ENCODE results near the gene DYNLT4. TPM values are rescaled to one million over a fixed set of nuclear protein-coding genes. Genes with fewer than 3 reads are reported as not detected.
"Not testable (repeated sequence)": the region's sequence is repeated elsewhere in the genome, so short reads cannot be mapped to it uniquely, and the experiment has no call there.

The DYNLT4 gene
- total and polyA plus RNA-seq, 4 donors = 0.29 to 0.50 TPM; not detected in 2

DNA sequence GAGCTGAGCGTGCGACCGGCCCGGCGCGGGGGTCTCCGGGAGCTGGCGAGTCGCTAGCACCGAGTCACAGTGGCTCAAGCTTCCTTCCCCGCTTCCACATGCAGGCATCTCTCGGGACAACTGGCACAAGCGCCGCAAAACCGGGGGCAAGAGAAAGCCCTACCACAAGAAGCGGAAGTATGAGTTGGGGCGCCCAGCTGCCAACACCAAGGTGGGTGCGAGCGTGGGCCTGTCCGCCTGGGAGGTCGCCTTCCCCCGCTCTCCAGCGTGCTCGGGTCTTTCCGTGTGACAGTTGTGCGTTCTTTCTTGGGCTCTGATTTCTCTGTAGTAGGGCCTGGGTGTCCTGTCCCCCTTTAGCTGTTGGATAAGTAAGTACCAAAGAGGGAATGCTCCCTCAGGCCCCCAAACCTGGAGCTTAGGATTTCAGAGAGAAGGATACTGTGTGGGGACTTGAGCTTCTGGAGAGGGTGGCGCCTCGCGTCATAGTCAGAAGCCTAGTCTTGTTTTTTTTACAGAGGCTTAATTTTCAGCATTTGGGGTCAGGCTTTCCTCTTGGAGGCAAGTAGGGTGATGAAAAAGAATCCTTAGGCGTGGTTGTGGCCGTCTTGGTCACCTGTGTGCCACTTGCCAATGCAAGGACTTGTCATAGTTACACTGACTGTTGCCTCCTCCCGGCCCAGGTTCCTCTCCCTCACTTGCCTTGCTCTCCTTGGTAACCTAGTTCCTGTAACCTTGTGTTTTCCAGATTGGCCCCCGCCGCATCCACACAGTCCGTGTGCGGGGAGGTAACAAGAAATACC, 31.0 kb downstream of the DYNLT4 start (continued):
- TF ChIP-seq, protein P1, sequence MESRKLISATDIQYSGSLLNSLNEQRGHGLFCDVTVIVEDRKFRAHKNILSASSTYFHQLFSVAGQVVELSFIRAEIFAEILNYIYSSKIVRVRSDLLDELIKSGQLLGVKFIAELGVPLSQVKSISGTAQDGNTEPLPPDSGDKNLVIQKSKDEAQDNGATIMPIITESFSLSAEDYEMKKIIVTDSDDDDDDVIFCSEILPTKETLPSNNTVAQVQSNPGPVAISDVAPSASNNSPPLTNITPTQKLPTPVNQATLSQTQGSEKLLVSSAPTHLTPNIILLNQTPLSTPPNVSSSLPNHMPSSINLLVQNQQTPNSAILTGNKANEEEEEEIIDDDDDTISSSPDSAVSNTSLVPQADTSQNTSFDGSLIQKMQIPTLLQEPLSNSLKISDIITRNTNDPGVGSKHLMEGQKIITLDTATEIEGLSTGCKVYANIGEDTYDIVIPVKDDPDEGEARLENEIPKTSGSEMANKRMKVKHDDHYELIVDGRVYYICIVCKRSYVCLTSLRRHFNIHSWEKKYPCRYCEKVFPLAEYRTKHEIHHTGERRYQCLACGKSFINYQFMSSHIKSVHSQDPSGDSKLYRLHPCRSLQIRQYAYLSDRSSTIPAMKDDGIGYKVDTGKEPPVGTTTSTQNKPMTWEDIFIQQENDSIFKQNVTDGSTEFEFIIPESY (IDR thresholded peaks at IDR 0.05) = no peak

DNA sequence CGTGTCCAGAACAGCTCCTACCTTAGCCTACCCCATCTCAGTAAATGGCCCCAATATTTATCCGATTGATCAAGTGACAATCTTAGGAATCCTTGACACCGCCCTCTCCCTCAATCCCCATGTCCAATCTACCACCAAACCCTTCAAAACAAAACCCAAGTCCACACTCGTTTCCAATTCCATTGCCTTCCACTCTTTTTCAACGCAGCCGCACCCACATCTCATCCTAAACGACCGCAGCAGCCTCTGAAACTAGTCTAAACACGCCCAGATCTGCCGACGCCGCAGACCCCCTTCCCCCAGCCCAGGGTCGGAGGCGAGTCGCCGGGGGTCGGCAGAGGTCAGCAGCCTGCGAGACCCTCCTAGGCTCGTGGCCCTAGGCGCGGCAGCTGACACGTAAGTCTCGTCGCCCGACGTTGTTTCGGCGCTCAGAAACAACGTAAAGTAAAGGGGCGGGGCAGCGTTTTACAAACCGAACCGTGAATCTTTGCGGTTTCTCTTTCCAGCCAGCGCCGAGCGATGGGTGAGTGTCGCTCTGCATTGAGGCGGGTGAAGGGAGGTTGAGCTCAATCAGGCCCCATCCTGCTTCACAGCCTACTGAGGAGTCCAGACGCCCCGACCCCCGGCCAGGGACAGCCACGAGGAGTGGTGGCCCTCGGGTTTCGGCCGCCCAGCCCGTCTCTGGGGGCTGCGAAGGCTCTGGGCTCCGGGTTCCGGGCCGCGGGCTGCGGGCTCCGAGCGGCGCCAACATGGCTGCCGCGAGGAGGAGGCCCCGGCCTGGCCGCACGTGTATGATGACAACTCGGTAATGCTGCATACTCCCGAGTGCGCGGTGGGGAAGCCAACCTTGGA, 31.8 kb downstream of the DYNLT4 start, which contains the start of gene RPS8:
Gene RPS8 (plus strand): TSS at position 463 of the 852 bp plus-strand sequence. CDS start 57 bp downstream, at position 520.
- Histone ChIP-seq H3K4me1 (ENCODE audit: control insufficient read depth in 4 of 4, insufficient read depth in 4 of 4, low read length in 3 of 4) (peaks cover 0 to 17% (median 8%) of the 10 kb centered on the region in 4 donors), H3K9ac (ENCODE audit: low read depth in 1 of 2, low read length in 2 of 2) (peak within 1 kb of the TSS; percentile 96 to 99), H3K36me3 (ENCODE audit: control insufficient read depth in 4 of 4, insufficient read depth in 3 of 4, low read depth in 1 of 4, low read length in 3 of 4) (peaks cover 5 to 26% (median 16%) of the 10 kb centered on the region in 4 donors), H3K27me3 (ENCODE audit: control insufficient read depth in 4 of 4, insufficient read depth in 4 of 4, low read length in 3 of 4) (no peaks in the 10 kb centered on the region), H3K9me3 (ENCODE audit: control insufficient read depth in 4 of 4, low read length in 3 of 4) (no peaks in the 10 kb centered on the region), H3K27ac (ENCODE audit: low read depth in 1 of 2, low read length in 2 of 2) (peak within 1 kb of the TSS; percentile 92 to 99), H3K4me3 (ENCODE audit: low read depth in 1 of 3, low read length in 3 of 3) (peak within 1 kb of the TSS; percentile 75 to 97 (median 96))
- peak; percentile 91 for DNase-seq (ENCODE audit: low spot score)
- TF ChIP-seq EGR1 (IDR thresholded peaks at IDR 0.05; ENCODE audit: low read depth in 2 of 2) (no peak), JUND (IDR thresholded peaks at IDR 0.05) (peak in 1 of 2 donors; percentile 31), FOXA2 (IDR thresholded peaks at IDR 0.05) (no peak), YY1 (IDR thresholded peaks at IDR 0.05) (peak; percentile 92), HNF4A (conservative IDR thresholded peaks at IDR 0.05) (no peak), TAF1 (conservative IDR thresholded peaks at IDR 0.05) (peak; percentile 97), RAD21 (IDR thresholded peaks at IDR 0.05) (peak in 1 of 2 donors; percentile 32), FOXA1 (IDR thresholded peaks at IDR 0.05) (no peak), GABPA (IDR thresholded peaks at IDR 0.05 in 1 of 2, conservative IDR thresholded peaks at IDR 0.05 in 1 of 2) (peak in 1 of 2 donors; percentile 60), NR2F2 (IDR thresholded peaks at IDR 0.05) (peak; percentile 77), SP1 (IDR thresholded peaks at IDR 0.05) (peak; percentile 75), RXRA (IDR thresholded peaks at IDR 0.05) (peak; percentile 57 to 65)
- TF ChIP-seq, protein P1 (IDR thresholded peaks at IDR 0.05) = peak; percentile 94
- TF ChIP-seq, protein P2, sequence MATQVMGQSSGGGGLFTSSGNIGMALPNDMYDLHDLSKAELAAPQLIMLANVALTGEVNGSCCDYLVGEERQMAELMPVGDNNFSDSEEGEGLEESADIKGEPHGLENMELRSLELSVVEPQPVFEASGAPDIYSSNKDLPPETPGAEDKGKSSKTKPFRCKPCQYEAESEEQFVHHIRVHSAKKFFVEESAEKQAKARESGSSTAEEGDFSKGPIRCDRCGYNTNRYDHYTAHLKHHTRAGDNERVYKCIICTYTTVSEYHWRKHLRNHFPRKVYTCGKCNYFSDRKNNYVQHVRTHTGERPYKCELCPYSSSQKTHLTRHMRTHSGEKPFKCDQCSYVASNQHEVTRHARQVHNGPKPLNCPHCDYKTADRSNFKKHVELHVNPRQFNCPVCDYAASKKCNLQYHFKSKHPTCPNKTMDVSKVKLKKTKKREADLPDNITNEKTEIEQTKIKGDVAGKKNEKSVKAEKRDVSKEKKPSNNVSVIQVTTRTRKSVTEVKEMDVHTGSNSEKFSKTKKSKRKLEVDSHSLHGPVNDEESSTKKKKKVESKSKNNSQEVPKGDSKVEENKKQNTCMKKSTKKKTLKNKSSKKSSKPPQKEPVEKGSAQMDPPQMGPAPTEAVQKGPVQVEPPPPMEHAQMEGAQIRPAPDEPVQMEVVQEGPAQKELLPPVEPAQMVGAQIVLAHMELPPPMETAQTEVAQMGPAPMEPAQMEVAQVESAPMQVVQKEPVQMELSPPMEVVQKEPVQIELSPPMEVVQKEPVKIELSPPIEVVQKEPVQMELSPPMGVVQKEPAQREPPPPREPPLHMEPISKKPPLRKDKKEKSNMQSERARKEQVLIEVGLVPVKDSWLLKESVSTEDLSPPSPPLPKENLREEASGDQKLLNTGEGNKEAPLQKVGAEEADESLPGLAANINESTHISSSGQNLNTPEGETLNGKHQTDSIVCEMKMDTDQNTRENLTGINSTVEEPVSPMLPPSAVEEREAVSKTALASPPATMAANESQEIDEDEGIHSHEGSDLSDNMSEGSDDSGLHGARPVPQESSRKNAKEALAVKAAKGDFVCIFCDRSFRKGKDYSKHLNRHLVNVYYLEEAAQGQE (IDR thresholded peaks at IDR 0.05) = peak; percentile 91
- TF ChIP-seq, protein P3, sequence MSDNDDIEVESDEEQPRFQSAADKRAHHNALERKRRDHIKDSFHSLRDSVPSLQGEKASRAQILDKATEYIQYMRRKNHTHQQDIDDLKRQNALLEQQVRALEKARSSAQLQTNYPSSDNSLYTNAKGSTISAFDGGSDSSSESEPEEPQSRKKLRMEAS (IDR thresholded peaks at IDR 0.05) = peak; percentile 76
- WGBS = under 1% methylated on average over 65 of the region's 65 CpGs

DNA sequence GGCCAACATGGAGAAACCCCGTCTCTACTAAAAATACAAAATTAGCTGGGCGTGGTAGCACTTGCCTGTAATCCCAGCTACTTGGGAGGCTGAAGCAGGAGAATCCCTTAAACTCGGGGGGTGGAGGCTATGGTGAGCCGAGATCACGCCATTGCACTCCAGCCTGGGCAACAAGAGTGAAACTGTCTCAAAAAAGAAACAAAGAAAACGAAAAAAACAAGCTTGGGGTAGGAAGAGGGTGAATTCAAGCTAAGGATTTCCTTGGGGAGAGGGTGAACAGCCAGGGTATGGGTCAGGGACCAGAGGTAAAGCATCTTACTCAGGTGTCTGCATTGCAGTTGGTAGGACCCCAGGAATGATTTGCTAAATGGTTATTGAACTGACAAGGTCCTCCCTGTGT, 40.7 kb downstream of the DYNLT4 start:
- not testable (repeated sequence) for H3K4me3 ChIP-seq (ENCODE audit: low read depth in 1 of 3, low read length in 3 of 3); H3K4me1 ChIP-seq (ENCODE audit: control insufficient read depth in 4 of 4, insufficient read depth in 4 of 4, low read length in 3 of 4); H3K9me3 ChIP-seq (ENCODE audit: control insufficient read depth in 4 of 4, low read length in 3 of 4); H3K9ac ChIP-seq (ENCODE audit: low read depth in 1 of 2, low read length in 2 of 2); H3K36me3 ChIP-seq (ENCODE audit: control insufficient read depth in 4 of 4, insufficient read depth in 3 of 4, low read depth in 1 of 4, low read length in 3 of 4); H3K27ac ChIP-seq (ENCODE audit: low read depth in 1 of 2, low read length in 2 of 2); DNase-seq (ENCODE audit: low spot score); H3K27me3 ChIP-seq (ENCODE audit: control insufficient read depth in 4 of 4, insufficient read depth in 4 of 4, low read length in 3 of 4)
- WGBS = 95% methylated on average over 6 of the region's 6 CpGs
